IMR-90 (cell line): ENCODE results near the gene GSE1.

ENCODE experiments used
- BHLHE40 ChIP-seq: fragments of 150-350 bp; IDR thresholded peaks from 2 replicates; pipeline ENCODE4 v1.6.1; 2016; ENCODE audit warnings: mild to moderate bottlenecking, low read depth, low read length
- CEBPB ChIP-seq: IDR thresholded peaks from 2 replicates; pipeline ENCODE4 v1.6.1; 2012; ENCODE audit warnings: low read depth, low read length, improper control_type of control experiment
- MAFK ChIP-seq: IDR thresholded peaks from 2 replicates; pipeline ENCODE4 v1.6.1; 2012; ENCODE audit warnings: low read depth, low read length, improper control_type of control experiment
- MXI1 ChIP-seq: IDR thresholded peaks from 2 replicates; pipeline ENCODE4 v1.6.1; 2012; ENCODE audit warnings: low read depth, mild to moderate bottlenecking, low read length, moderate library complexity, borderline replicate concordance
- POLR2A ChIP-seq: IDR thresholded peaks from 2 replicates; pipeline ENCODE4 v1.6.1; 2012; ENCODE audit warnings: mild to moderate bottlenecking, low read depth, low read length
- RAD21 ChIP-seq: IDR thresholded peaks from 2 replicates; pipeline ENCODE4 v1.6.1; 2012; ENCODE audit warnings: low read length, improper control_type of control experiment
- RCOR1 ChIP-seq: IDR thresholded peaks from 2 replicates; pipeline ENCODE4 v1.6.1; 2012; ENCODE audit warnings: mild to moderate bottlenecking, low read length, improper control_type of control experiment; ENCODE audit not compliant: insufficient replicate concordance
- RFX5 ChIP-seq: IDR thresholded peaks from 2 replicates; pipeline ENCODE4 v1.8.0; 2012; ENCODE audit warnings: low read depth, mild to moderate bottlenecking, low read length, moderate library complexity
- SMC3 ChIP-seq: fragments of 150-350 bp; IDR thresholded peaks from 2 replicates; pipeline ENCODE4 v1.6.1; 2016; ENCODE audit warnings: low read depth, mild to moderate bottlenecking, antibody characterized with exemption, low read length, moderate library complexity
- TF ChIP-seq, protein P1 (sequence below): conservative IDR thresholded peaks from 2 replicates; pipeline ENCODE4 v1.5.1; 2012; ENCODE audit warnings: mild to moderate bottlenecking, low read depth, low read length, improper control_type of control experiment
- TF ChIP-seq, protein P2 (sequence below): fragments of 150-350 bp; IDR thresholded peaks from 2 replicates; pipeline ENCODE4 v1.6.1; 2017; ENCODE audit warnings: mild to moderate bottlenecking, antibody characterized with exemption, low read length, low read depth
- TF ChIP-seq, protein P3 (sequence below): fragments of 150-350 bp; IDR thresholded peaks from 2 replicates; pipeline ENCODE4 v1.6.1; 2016; ENCODE audit warnings: low read depth, mild to moderate bottlenecking, low read length, moderate library complexity, borderline replicate concordance

DNA sequence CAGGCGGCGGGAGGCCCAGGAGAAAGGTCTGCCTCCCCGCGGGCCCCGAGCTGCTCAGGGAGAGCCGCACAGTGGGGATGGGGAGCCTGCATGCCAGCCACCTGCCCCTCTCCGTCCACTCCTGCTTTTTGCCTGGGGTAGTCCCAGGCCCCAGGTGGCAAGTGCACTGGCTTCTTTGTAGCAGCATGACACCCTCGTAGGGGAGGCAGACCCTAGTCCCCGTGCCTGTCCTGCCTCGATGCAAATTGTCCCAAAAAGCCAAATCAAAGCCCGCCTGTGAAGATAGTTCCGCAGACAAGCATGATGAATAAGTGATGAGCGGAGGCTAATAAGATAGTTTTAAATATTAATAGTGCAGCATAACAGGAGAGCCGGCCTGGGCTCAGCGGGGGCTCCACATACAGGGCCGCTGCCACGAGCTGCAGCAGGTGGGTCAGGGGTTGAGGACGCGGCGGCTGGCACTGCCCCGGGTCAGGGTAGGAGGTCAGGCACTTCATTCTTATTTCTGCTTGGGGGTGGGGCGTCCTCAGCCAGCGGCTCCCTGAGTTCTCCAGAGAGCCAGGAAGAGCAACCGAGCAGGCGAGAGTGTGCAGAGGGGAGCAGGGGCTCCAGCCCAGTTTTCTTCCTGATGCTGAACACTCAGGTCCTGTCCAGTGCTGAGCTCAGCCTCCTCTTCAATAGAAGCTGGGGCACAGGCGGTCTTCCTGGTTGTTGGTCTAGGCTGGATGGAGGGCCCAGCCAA is 48.8 kb downstream of the GSE1 start:
- no peak for TF ChIP-seq SMC3
- no peak for TF ChIP-seq POLR2A
- TF ChIP-seq, protein P1, sequence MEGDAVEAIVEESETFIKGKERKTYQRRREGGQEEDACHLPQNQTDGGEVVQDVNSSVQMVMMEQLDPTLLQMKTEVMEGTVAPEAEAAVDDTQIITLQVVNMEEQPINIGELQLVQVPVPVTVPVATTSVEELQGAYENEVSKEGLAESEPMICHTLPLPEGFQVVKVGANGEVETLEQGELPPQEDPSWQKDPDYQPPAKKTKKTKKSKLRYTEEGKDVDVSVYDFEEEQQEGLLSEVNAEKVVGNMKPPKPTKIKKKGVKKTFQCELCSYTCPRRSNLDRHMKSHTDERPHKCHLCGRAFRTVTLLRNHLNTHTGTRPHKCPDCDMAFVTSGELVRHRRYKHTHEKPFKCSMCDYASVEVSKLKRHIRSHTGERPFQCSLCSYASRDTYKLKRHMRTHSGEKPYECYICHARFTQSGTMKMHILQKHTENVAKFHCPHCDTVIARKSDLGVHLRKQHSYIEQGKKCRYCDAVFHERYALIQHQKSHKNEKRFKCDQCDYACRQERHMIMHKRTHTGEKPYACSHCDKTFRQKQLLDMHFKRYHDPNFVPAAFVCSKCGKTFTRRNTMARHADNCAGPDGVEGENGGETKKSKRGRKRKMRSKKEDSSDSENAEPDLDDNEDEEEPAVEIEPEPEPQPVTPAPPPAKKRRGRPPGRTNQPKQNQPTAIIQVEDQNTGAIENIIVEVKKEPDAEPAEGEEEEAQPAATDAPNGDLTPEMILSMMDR, result no peak
- no peak for TF ChIP-seq RCOR1
- TF ChIP-seq, protein P2, sequence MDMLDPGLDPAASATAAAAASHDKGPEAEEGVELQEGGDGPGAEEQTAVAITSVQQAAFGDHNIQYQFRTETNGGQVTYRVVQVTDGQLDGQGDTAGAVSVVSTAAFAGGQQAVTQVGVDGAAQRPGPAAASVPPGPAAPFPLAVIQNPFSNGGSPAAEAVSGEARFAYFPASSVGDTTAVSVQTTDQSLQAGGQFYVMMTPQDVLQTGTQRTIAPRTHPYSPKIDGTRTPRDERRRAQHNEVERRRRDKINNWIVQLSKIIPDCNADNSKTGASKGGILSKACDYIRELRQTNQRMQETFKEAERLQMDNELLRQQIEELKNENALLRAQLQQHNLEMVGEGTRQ, result no peak
- TF ChIP-seq MXI1, result no peak
- no peak for TF ChIP-seq CEBPB
- TF ChIP-seq, protein P3, sequence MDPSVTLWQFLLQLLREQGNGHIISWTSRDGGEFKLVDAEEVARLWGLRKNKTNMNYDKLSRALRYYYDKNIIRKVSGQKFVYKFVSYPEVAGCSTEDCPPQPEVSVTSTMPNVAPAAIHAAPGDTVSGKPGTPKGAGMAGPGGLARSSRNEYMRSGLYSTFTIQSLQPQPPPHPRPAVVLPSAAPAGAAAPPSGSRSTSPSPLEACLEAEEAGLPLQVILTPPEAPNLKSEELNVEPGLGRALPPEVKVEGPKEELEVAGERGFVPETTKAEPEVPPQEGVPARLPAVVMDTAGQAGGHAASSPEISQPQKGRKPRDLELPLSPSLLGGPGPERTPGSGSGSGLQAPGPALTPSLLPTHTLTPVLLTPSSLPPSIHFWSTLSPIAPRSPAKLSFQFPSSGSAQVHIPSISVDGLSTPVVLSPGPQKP, result no peak
- TF ChIP-seq RFX5, result no peak
- no peak for TF ChIP-seq MAFK
- no peak for TF ChIP-seq BHLHE40
- no peak for TF ChIP-seq RAD21
